SH-SY5Y (cell line): ENCODE data around the gene SHISA9.

Experiments used
- GATA2 ChIP-seq: IDR thresholded peaks from 2 replicates; pipeline ENCODE4 v1.6.1; 2011; ENCODE audit warnings: mild to moderate bottlenecking, low read depth, low read length
- GATA3 ChIP-seq: IDR thresholded peaks from 2 replicates; pipeline ENCODE4 v1.6.1; 2011; ENCODE audit warnings: low read depth, mild to moderate bottlenecking, low read length, moderate library complexity

DNA sequence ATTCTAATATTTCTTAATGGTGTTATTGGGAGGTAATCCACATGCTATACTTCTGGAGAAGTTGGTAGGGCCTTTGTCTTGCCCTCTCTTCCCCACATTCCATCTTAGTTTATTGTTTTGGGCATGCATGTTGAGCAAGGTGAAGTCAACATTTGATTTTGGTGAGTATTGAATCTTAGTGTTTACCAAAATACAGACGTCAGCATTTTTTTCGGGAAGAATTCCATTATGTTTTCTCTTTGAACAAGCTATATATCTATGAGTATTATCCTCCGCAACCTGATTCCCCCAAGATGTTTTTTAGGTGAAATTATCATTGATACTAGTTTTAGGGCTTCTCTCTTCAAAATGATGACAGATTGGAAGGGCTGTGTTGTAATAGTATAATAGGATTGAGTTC, 47.4 kb upstream of the SHISA9 start:
- TF ChIP-seq GATA2: no peak
- no peak for TF ChIP-seq GATA3
